ENCODE measurements around the gene RUSF1. TPM values are rescaled to one million over a fixed set of nuclear protein-coding genes. Genes with fewer than 3 reads are reported as not detected.
"Not testable (repeated sequence)": the region's sequence is repeated elsewhere in the genome, so short reads cannot be mapped to it uniquely, and the experiment has no call there.

The RUSF1 gene
- total RNA-seq, 1 experiment from 2014 or later: 21.0 TPM

GRCh38 chr16:31527734-31528274, 19.6 kb upstream of the RUSF1 start, which contains the start of gene AHSP:
Gene AHSP, plus strand, starts transcription at chr16:31527900. Its CDS starts 240 bp downstream, at chr16:31528140.
- H3K9me3 ChIP-seq (replicated peaks): no peaks in the 10 kb centered on the region
- H3K27ac ChIP-seq: no peak within 1 kb of the TSS
- no peak for DNase-seq
- H3K27me3 ChIP-seq: no peaks in the 10 kb centered on the region
- no peaks in the 10 kb centered on the region for H3K4me1 ChIP-seq
- H3K36me3 ChIP-seq: no peaks in the 10 kb centered on the region
- H3K4me3 ChIP-seq: no peak within 1 kb of the TSS

- H3K9me3 ChIP-seq (replicated peaks): no peaks in the 10 kb centered on the region
- no peak overlapping the region for H3K27ac ChIP-seq
- H3K4me1 ChIP-seq: no peaks in the 10 kb centered on the region
- H3K4me3 ChIP-seq: no peak overlapping the region
- H3K36me3 ChIP-seq: no peaks in the 10 kb centered on the region
- no peaks in the 10 kb centered on the region for H3K27me3 ChIP-seq
- DNase-seq: no peak
Measured at GRCh38 chr16:31525113-31525512, 16.9 kb upstream of the RUSF1 start.

GRCh38 chr16:31523768-31524167, 15.6 kb upstream of the RUSF1 start:
- H3K27me3 ChIP-seq; H3K4me3 ChIP-seq; H3K27ac ChIP-seq; DNase-seq; H3K4me1 ChIP-seq; H3K9me3 ChIP-seq (replicated peaks); H3K36me3 ChIP-seq: not testable (repeated sequence)

- DNase-seq: no peak
Measured at GRCh38 chr16:31522071-31522470, 13.9 kb upstream of the RUSF1 start.

GRCh38 chr16:31521368-31521767, 13.2 kb upstream of the RUSF1 start:
- H3K4me1 ChIP-seq: no peaks in the 10 kb centered on the region
- no peaks in the 10 kb centered on the region for H3K36me3 ChIP-seq
- H3K27ac ChIP-seq: no peak overlapping the region
- DNase-seq: no peak
- no peaks in the 10 kb centered on the region for H3K9me3 ChIP-seq (replicated peaks)
- H3K4me3 ChIP-seq: no peak overlapping the region
- no peaks in the 10 kb centered on the region for H3K27me3 ChIP-seq

More at GRCh38 chr16:31522071-31522470, 13.9 kb upstream of the RUSF1 start:
- H3K36me3 ChIP-seq: no peaks in the 10 kb centered on the region
- H3K27ac ChIP-seq: no peak overlapping the region
- H3K27me3 ChIP-seq: no peaks in the 10 kb centered on the region
- no peaks in the 10 kb centered on the region for H3K9me3 ChIP-seq (replicated peaks)
- H3K4me1 ChIP-seq: no peaks in the 10 kb centered on the region
- no peak overlapping the region for H3K4me3 ChIP-seq

- no peak overlapping the region for H3K27ac ChIP-seq
- H3K9me3 ChIP-seq (replicated peaks): no peaks in the 10 kb centered on the region
- H3K36me3 ChIP-seq: no peaks in the 10 kb centered on the region
- H3K4me1 ChIP-seq: no peaks in the 10 kb centered on the region
- H3K4me3 ChIP-seq: no peak overlapping the region
- DNase-seq: no peak
- no peaks in the 10 kb centered on the region for H3K27me3 ChIP-seq
Measured at GRCh38 chr16:31519759-31520431, 11.7 kb upstream of the RUSF1 start.

- no peaks in the 10 kb centered on the region for H3K4me1 ChIP-seq
- H3K27me3 ChIP-seq: no peaks in the 10 kb centered on the region
- H3K9me3 ChIP-seq (replicated peaks): no peaks in the 10 kb centered on the region
- no peak for DNase-seq
- H3K4me3 ChIP-seq: no peak overlapping the region
- H3K36me3 ChIP-seq: no peaks in the 10 kb centered on the region
- H3K27ac ChIP-seq: no peak overlapping the region
Measured at GRCh38 chr16:31517800-31518402, 9.7 kb upstream of the RUSF1 start.

GRCh38 chr16:31513884-31514283, 5.7 kb upstream of the RUSF1 start:
- Histone ChIP-seq H3K9me3 (replicated peaks) (no peaks in the 10 kb centered on the region), H3K27ac (no peak overlapping the region), H3K4me3 (no peak overlapping the region), H3K36me3 (no peaks in the 10 kb centered on the region), H3K4me1 (no peaks in the 10 kb centered on the region), H3K27me3 (no peaks in the 10 kb centered on the region)
- no peak for DNase-seq

GRCh38 chr16:31513126-31513525, 4.9 kb upstream of the RUSF1 start:
- DNase-seq: peak; percentile 30 to 46
- no peaks in the 10 kb centered on the region for H3K9me3 ChIP-seq (replicated peaks)
- H3K4me1 ChIP-seq: no peaks in the 10 kb centered on the region
- 0 out of 2 replicates have a peak, but pooled peaks cover under 1% of the 10 kb centered on the region for H3K36me3 ChIP-seq
- H3K4me3 ChIP-seq: no peak overlapping the region
- no peaks in the 10 kb centered on the region for H3K27me3 ChIP-seq
- no peak overlapping the region for H3K27ac ChIP-seq

- Histone ChIP-seq H3K36me3 (peaks cover 3% of the 10 kb centered on the region; the same call in 1 of the 2 replicates), H3K27ac (peak overlapping the region; percentile 96), H3K4me3 (peak overlapping the region; percentile 100), H3K9me3 (replicated peaks) (no peaks in the 10 kb centered on the region), H3K4me1 (no peaks in the 10 kb centered on the region), H3K27me3 (no peaks in the 10 kb centered on the region)
- DNase-seq: no peak
Measured at GRCh38 chr16:31508706-31509195, 560 bp upstream of the RUSF1 start.

- H3K36me3 ChIP-seq: peaks cover 3% of the 10 kb centered on the region; the same call in 1 of the 2 replicates
- peak overlapping the region; percentile 96 for H3K27ac ChIP-seq
- no peaks in the 10 kb centered on the region for H3K4me1 ChIP-seq
- H3K9me3 ChIP-seq (replicated peaks): no peaks in the 10 kb centered on the region
- H3K27me3 ChIP-seq: no peaks in the 10 kb centered on the region
- peak overlapping the region; percentile 100 for H3K4me3 ChIP-seq
- no peak for DNase-seq
Measured at GRCh38 chr16:31507617-31507928, 618 bp downstream of the RUSF1 start.

GRCh38 chr16:31505483-31505882, 2.7 kb downstream of the RUSF1 start:
- H3K36me3 ChIP-seq: peaks cover 3% of the 10 kb centered on the region; the same call in 1 of the 2 replicates
- H3K4me3 ChIP-seq: no peak overlapping the region
- DNase-seq: no peak
- H3K4me1 ChIP-seq: no peaks in the 10 kb centered on the region
- H3K9me3 ChIP-seq (replicated peaks): no peaks in the 10 kb centered on the region
- no peak overlapping the region for H3K27ac ChIP-seq
- H3K27me3 ChIP-seq: no peaks in the 10 kb centered on the region

GRCh38 chr16:31504159-31504558, 4.0 kb downstream of the RUSF1 start:
- Histone ChIP-seq H3K27me3 (no peaks in the 10 kb centered on the region), H3K27ac (no peak overlapping the region), H3K9me3 (replicated peaks) (no peaks in the 10 kb centered on the region), H3K4me1 (no peaks in the 10 kb centered on the region), H3K36me3 (peaks cover 3% of the 10 kb centered on the region; the same call in 1 of the 2 replicates), H3K4me3 (no peak overlapping the region)
- DNase-seq: no peak

GRCh38 chr16:31503555-31503954, 4.6 kb downstream of the RUSF1 start:
- not testable (repeated sequence) for H3K9me3 ChIP-seq (replicated peaks); DNase-seq; H3K27me3 ChIP-seq

GRCh38 chr16:31502981-31503380, 5.2 kb downstream of the RUSF1 start:
- Histone ChIP-seq H3K27ac (no peak overlapping the region), H3K27me3 (no peaks in the 10 kb centered on the region), H3K36me3 (peaks cover 1% of the 10 kb centered on the region; the same call in 1 of the 2 replicates), H3K4me1 (no peaks in the 10 kb centered on the region), H3K4me3 (no peak overlapping the region), H3K9me3 (replicated peaks) (no peaks in the 10 kb centered on the region)
- DNase-seq: no peak

More at GRCh38 chr16:31503555-31503954, 4.6 kb downstream of the RUSF1 start:
- not testable (repeated sequence) for H3K4me3 ChIP-seq, H3K4me1 ChIP-seq, H3K36me3 ChIP-seq, H3K27ac ChIP-seq

All from SJCRH30 (cell line).